ENCODE measurements around the gene GMEB2.

GRCh38 chr20:63591147-63591533 lies 35.8 kb downstream of the GMEB2 start:
- no peak for TF ChIP-seq CTCF (IDR thresholded peaks at IDR 0.05)
- TF ChIP-seq POLR2A (IDR thresholded peaks at IDR 0.05) = no peak

Measured in right lobe of liver (tissue), 4 donors.